ENCODE measurements around the gene TMEM161B.
"Not testable (repeated sequence)": the region's sequence is repeated elsewhere in the genome, so short reads cannot be mapped to it uniquely, and the experiment has no call there.

The TMEM161B gene

DNA sequence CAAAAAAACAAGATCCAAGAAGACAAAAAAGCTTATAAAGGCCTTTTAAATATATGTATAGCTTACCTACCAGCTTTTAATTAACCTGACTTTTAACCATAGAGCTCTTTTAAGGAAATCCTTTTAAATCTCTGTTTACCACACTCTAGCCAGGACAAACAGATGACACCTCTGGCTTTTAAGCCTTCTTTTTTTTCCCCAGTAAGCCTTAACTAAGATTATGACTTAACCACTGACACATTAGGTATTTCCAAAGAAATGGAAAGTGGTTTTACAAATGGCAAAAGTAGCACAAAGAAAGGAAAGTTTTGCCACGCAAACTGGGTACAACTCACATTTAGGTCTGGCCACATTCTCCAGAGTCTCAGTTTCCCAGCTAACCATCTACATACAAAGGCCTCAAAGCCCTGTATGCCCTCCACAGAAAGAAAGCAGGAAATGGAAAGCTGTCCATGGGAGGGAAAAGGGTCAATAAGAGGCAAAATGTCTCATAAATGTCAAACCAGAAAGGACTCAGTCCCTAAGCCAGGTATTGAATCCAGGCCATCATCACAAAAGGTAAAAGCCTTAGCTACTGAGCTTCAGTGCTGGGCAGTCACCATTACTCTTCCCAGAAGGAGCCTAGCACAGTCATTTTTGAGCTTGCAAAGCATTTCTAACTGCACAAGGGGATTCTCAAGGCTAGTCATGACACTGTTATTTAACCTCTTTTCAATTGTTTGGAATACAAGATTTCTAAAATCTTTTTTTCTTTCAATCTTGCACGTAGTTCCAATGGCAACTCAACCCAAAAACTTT, 19.7 kb downstream of the TMEM161B start:
- no peak for DNase-seq (ENCODE audit: low spot score)

DNA sequence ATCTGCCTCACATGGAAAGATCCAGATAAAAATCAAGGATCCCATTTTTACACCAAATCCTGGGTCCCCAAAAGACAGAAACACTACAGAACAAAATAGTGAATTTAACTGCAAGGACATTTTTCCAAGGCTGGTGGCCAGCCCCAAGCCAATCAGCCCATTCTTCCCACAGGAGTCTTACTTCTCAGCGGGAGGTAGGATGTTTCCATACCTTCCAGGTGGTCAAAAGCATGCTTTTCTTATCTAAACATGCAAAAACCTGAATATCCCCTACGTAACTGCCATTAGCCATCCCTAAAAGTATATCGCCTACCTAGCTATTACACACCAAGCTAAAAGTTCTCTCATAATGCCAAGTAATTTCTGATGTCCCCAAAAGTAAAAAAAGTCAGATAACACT, 20.6 kb downstream of the TMEM161B start:
- no peak for DNase-seq (ENCODE audit: low spot score)

DNA sequence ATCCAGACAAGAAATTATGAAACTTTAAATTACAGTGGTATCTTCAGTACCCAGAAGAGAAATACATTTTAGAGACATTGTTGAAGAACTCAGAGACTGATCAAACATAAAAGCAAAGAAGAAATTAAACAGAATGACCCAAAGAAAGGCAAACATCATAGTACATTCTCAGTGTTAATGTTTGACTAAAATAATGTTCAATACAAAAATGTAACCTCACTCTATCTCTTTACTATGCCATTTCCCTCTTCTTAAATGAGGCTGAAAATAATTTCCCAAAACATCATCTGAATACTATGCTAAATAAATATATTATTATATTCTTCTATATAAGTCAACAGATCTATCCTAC, 22.8 kb downstream of the TMEM161B start:
- no peak for DNase-seq (ENCODE audit: low spot score)

DNA sequence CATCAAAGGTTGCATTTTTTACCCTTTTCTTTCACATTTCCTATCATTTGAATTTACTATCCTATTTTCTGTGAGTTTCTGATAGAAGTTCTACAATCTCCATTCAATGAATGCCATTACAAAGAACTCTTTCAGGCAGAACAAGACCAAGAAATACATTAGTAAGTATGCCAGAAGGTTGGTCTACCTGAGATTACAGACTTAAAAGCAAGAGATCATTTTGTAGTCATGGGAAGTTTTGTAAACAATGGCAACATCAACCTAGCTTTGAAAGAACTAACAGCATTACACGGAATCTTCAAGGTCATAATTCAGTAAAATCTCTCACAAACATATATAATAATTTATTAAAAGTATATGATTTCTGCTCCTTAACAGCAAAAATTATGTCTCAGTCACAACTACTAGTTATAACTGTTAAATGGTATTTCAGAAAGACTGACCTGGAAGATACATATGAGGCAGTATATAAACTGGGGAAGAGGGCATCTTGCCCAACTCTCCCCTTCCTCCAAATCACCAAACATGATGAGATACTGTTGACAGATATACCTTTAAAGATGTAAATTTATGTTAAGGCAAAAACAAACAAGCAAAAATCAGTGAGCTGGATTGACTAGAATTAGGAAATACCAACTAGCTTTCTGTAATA, 23.3 kb downstream of the TMEM161B start:
- no peak for DNase-seq (ENCODE audit: low spot score)

DNA sequence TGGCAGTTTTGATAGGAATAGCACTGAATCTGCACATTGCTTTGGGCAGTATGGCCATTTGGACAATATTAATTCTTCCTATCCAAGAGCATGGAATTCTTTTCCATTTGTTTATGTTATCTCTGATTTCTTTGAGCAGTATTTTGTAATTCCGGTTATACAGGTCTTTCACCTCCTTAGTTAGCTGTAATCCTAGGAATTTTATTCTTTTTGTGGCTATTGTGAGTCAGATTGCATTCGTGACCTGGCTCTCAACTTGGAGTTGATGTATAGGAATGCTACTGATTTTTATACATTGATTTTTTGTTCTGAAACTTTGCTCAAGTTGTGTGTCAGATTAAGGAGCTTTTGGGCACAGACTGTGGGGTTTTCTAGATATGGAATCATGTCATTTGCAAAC, 24.0 kb downstream of the TMEM161B start:
- no peak for DNase-seq (ENCODE audit: low spot score)

DNA sequence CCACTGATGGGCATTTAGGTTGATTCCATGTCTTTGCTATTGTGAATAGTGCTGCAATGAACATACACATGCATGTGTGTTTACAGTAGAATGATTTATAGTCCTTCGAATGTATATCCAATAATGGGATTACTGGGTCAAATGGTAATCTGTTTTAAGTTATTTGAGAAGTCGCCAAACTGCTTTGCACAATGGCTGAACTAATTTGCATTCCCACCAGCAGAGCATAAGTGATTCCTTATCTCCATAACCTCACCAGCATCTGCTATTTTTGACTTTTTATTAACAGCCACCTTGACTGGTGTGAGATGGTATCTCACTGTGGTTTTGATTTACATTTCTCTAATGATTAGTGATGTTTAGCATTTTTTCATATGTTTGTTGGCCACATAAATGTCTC, 25.2 kb downstream of the TMEM161B start:
- DNase-seq (ENCODE audit: low spot score), result not testable (repeated sequence)

DNA sequence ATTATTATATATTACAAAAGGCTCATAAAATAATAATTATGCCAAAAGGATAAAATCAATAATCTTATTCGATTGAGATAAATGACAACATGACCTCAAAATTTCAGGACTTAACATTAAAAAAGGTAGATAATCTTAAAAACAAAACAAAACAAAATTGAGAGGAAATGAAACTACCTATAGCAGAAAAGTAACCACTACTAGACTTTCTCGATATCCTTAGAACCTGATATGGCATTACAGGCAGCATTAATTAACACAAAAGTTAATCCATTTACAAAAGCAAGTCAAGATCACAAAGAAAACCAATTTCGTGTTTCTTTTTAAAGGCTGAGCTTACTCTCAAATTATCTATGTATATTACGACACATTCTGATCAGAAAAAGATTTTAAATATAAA, 29.9 kb downstream of the TMEM161B start:
- no peak for DNase-seq (ENCODE audit: low spot score)

DNA sequence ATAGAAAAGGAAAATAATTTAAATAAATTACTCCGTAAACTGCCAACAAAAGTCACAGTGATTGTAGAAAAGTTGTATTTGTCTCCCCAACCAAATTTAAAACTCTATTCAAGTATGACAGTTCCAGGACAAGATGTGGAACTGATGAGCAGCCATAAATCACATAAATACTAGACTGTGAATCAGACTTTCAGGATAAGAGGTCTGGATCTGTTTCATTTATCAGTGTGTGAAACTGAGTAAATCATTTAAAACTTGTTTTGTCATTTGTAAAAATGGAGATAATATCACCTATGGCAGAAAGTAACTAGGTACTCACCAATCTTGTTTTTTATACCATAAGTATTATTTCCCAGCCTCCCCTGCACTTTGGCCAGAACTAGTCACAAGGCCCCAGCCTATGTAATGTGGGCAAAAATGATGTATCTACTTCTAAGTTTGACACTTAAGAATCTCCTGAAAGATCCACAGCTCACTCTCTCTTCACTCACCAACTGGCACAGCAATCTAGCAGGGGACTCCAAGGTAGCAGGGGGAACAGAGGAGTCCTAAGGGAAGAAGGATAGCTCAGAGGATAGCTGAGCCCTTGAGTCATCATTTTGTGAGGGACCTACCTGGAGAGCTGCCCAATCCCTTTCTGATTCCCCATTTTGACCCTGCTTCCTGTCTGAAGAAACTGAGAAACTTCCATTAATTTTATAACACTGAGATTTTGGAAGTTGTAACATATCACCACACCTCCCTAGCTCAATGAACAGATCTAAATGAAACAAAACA, 31.6 kb downstream of the TMEM161B start:
- no peak for DNase-seq (ENCODE audit: low spot score)

DNA sequence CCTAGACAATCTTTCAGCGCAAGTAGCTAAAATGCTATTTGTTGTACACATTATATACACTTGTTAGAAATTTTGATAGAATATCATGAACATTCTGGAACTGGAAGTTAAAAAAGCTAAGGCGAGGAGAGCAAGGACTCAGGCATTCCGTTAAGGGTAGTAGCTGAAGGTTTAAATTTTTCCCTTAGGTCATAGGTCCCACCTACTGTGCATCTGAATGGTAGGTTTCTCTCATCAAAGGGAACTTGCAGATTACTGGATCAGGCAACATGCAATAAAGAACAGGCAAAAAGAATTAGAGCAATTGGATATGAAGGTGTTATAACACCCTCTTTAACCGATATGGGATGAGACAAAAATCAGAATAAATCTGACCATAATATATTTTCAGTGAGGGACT, 32.8 kb downstream of the TMEM161B start:
- no peak for DNase-seq (ENCODE audit: low spot score)

DNA sequence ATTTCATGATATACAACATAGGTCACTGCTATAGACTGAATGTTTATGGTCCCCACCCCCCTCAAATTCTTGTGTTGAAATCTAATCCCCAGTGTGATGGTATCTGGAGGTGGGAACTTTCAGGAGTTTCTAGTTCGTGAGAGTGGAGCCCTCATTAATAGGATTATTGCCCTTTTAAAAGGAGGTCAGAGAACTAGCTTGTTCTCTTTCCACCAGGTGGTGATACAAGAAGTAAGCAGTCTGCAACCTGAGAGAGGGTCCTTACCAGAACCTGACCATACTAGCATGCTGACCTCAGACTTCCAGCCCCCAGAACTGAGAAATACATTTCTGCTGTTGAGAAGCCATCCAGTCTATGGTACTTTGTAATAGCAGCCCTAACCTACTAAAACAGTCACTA, 33.3 kb downstream of the TMEM161B start:
- no peak for DNase-seq (ENCODE audit: low spot score)

DNA sequence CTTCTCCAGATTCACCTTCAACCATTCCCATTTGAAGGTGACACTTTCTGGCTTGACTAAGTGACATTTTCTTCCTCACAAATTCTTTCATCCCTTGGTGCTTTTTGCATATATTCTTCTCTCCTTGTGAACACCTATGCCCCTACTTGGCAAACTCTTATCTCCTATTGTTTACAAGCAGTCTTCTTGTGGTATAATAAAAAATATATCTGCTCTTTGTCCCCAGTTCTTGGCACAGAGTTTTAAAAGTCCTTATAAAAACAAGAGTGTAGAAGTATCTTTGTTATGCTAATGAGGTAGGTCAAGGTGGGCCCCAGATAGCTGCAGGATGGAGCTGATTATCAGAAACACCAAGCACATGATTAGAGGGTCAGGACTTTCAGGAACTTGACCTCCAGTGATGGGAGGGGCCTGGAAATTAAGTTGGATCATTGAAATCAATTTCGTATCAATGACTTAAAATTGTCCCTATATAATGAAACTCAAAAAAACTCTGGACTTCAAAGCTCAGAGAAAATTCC, 38.0 kb downstream of the TMEM161B start:
- DNase-seq (ENCODE audit: low spot score), result no peak

DNA sequence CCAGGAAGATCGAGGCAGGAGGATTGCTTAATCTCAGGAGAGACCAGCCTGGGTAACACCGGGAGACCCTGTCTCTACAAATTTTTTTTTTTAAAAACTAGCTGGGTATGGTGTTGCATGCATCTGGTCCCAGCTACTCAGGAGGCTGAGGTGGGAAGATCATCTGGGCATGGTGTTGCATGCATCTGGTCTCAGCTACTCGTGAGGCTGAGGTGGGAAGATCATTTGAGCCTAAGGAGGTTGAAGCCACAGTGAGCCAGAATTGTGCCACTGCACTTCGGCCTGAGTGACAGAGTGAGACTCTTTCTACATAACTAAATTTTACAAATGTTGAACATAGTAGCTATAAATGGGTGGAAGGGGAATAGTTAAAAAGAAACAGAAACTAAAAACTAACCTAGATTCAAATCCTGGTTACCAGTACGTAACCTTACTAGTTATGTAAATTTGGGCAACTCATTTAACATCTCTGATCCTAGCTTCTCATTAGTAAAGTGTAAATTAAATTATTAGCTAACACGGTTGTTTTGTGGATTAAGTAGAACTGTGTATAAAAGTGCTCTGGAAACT, 41.7 kb downstream of the TMEM161B start:
- DNase-seq (ENCODE audit: low spot score), result no peak

DNA sequence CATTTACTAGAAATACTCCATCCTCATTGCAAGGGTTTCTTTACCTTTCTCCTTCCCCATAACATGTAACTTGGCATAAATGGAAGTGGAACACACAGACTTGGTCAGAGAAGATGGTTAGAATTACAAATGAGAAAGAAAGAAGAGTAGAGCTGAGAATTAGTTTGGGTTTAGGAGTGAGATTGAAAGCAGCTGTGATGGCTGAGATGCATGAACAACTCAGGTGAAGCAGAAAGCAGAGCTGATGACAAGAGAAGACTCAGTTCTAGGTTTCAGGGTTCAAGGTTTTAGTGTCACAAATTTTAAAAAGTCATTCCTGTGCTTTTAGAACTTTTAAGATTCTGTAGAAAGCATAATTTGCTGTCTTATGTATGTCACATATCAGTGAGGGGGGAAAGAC, 54.0 kb downstream of the TMEM161B start:
- no peak for DNase-seq (ENCODE audit: low spot score)

DNA sequence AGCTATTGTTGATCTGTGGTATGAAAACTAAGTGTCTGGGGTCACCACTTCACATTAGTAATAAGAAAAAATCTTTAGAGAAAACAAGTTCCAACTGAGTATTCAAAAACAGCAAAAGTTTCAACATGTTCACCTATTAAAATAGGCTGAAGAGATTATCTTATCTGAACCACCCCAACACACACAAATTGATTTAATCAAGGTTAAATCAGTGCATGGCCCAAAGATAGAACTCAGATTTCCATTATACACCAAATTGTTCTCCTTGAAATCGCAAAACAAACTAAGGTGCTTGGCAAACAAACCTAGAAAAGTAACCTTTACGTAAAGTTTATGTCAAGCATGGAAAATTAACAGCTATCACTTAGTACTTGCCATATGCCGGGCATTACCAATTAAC, 61.1 kb downstream of the TMEM161B start:
- no peak for DNase-seq (ENCODE audit: low spot score)

DNA sequence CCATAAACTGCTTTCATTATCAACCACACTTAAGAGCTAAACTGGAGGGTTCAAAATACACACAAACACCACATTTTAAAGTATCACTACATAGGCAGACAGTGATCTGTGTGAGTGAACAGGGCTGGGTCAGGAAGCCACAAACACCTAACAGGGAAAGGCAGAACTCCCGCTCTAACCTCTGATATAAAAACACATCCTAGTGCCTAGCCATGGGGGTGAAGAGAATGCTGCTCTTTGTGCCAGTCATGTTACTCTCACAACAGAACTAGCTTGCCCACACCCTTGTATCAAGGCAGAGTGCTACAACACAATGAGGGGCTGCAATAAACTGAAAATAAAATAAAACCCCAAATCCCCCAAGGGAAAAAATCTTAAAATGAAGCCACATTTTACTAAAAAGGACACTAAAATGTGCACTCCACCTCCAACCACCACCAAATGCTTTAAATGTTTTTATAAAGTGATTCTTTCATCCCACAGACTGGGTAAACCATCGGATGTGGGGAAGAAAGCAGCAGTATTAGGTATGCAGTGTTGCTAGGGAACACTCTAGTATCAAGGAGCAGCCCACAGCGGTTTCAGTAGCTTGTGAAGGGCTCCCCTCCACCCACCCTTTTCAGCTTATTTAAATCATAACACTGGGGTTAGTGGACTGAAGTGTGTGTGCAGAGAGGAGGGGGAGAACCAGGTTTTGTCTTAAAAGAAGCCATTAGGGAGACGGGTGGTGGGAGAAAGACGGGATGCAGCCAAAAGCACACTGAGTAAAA, 64.5 kb downstream of the TMEM161B start:
- DNase-seq (ENCODE audit: low spot score), result peak; percentile 8

DNA sequence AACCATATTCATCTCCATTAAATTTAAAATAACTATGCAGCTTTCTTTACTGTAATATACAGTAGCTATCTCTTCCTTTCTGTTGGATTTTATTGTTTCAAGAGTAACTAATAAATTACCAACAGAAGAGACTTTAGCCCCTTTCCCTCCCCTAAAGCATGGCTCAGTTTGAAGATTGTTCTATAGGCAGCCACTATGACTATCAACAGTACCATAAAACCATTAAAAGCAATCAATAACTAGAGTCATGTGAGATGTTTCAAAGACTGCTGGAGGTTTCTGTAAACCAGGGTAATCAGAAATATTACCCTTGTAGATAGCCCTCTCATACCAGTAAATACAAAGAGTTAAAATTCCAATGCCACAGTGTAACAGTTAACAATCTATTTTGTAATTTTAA, 73.0 kb downstream of the TMEM161B start:
- no peak for DNase-seq (ENCODE audit: low spot score)

DNA sequence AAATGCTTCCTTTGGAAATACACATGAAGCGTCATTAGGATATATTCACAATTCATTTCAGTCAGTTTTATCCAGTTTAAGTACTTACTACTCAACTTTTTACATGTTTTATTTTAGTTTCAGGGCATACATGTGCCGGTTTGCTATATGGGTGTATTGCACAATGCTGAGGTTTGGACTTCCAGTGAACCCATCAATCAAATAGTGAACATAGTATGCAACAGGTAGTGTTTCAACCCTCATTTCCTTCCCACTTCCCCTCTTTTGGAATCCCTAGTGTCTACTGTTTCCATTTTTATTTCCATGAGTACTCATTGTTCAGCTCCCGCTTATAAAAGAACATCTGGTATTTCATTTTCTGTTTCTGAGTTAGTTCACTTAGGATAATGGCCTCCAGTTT, 74.7 kb downstream of the TMEM161B start:
- no peak for DNase-seq (ENCODE audit: low spot score)

DNA sequence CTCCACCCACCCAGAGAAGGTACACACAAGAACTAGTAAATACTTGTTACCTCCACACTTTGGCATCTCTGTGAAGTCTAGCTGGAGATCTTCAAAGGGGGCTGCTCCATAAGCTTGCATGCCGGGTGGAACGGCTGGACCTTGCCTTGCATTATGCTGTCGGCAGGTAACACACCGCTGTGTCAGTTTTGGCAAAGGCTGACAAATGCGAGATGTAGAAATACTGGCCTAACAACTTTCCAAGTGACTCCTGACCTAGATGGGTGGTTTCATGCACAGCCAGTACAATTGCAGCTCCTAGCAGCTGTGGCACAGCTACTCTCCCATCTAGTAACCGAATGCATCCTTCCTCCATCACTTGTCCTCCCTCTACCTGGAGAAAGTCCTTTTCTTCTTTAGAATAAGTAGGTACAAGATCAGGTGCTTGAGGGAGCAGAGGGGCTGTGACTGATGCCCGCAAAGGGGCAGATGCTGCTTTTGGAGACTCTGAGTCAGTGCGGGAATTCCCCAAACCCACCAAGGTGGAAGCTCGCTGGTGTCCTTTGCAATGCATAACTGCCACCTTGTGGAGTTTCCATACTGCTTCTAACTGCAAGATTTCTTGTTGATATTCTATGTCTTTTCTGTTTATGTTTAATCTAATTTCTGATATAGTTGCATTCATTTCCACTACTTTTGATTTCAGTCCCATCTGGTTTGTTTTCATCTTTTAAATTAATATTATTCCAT, 78.4 kb downstream of the TMEM161B start:
- no peak for DNase-seq (ENCODE audit: low spot score)

DNA sequence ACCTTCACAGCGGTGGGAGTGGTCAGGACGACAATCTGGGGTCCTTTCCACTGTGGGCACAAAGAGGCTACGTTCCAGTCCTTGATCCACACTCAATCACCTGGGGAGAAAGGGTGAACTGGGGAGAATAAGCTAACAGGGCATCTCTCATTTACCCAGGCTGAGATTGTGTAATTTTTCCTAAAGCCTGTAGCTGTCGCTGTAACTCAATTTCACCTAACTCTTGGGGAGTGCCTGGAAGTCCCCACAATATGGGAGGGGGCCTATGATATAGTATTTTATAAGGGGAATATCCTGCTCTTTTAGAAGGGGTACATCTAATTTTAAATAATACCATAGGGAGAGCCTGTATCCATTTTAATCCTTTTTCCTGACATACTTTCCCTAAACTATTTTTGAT, 79.2 kb downstream of the TMEM161B start:
- not testable (repeated sequence) for DNase-seq (ENCODE audit: low spot score)

DNA sequence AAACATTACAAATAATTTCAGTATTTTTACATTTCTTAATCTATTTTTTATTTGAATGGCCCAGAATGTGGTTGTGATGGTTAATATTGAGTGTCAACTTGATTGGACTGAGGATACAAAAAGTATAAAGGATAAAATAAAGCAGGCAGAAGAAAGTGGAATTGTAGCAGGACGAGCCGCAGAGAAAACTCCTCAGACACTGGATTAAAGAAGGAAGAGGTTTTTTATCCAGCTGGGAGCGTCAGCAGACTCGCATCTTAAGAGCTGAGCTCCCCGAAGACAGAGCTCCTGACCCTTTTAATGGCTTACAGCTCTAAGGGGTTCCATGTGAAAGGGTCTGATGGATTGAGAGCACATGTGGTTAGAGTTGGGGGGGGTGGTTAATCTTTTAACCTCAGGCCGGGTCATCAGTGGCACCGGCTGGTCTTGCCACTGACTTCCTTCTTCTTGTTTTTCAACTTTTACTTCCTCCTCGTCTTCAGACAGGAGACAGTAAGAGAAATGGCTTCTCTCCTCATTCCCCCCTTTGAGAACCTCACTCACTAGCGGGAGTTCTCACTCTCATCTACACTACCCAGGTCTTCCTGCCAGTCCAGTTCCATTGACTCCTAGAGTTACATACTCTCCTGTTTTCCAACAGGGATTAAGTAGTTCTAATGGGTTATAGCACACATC, 80.0 kb downstream of the TMEM161B start:
- no peak for DNase-seq (ENCODE audit: low spot score)

DNA sequence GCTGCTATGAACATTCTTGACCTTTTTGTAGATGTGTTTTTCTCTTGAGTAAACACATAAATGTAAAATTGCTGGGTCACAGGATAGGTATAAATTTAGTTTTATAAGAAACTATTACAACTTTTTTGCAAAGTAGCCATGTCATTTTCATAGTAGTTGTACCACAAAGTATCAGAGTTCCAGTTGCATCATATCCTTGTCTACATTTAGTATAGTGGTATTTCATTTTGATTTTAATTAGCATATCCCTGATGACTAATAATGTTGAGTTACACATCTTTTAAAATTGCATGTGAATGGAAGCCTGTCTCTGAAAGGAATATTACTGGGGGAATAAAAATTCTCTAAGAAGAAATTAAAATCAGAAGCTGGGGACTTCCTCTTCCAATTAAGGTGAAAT, 85.4 kb downstream of the TMEM161B start:
- no peak for DNase-seq (ENCODE audit: low spot score)
